GM19395 (cell line): ENCODE data around the gene LIN7B.
"Not testable (repeated sequence)": the region's sequence is repeated elsewhere in the genome, so short reads cannot be mapped to it uniquely, and the experiment has no call there.

Source experiments
- ATAC-seq: cut with Tn5 transposase; IDR thresholded peaks from one replicate; pipeline ENCODE4 v1.9.1; 2021; ENCODE audit warnings: mild to moderate bottlenecking, moderate library complexity; ENCODE audit not compliant: unreplicated experiment

Gene LIN7B, protein sequence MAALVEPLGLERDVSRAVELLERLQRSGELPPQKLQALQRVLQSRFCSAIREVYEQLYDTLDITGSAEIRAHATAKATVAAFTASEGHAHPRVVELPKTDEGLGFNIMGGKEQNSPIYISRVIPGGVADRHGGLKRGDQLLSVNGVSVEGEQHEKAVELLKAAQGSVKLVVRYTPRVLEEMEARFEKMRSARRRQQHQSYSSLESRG

GRCh38 chr19:49113762-49114629, at the start of gene LIN7B:
Gene LIN7B, plus strand, starts transcription at chr19:49114370. Its CDS starts 35 bp downstream, at chr19:49114405.
- ATAC-seq = no peak

GRCh38 chr19:49064768-49065611, 49.2 kb upstream of the LIN7B start, which contains the start of gene NTF4:
Gene NTF4, minus strand, starts transcription at chr19:49064818. Its CDS starts 2,821 bp downstream, at chr19:49061997.
- no peak for ATAC-seq

- ATAC-seq = no peak
Measured at GRCh38 chr19:49065905-49066512, 48.2 kb upstream of the LIN7B start.

DNA sequence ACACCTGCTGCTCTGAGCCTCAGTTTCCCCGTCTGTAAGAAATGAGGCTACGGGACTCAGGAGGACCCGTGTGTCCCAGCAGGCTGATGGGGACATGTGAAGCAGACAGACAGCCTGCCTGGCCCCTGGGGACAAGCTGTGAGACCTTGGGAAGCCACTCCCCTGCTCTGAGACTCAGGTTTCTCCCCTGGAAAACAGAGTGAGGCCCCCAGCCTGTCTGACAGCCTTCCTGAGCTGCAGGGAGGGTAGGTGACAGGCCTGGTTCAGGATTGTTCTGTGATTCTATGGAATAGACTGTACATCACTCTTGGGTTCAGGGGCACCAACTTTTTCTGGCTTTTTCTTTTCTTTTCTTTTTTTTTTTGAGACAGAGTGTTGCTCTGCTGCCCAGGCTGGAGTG, 46.6 kb upstream of the LIN7B start:
- ATAC-seq = no peak

DNA sequence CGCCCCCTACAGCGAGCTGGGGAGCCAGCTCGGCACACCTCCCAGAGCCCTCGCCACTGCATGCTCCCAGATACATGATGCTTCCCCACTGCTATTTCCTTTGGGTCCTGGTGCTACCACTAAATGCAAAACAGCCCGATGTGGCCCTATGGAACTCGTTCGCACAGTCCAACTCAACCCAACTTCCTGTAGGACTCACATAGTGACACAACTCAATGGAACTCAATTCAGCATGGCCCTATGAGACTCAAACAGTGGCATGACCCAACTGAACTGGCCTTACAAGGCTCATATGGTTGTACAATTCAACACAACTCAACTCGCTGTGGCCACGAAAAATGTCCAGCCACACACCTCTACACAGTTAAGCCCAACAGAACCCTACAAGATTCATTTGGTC, 45.1 kb upstream of the LIN7B start:
- no peak for ATAC-seq

GRCh38 chr19:49070416-49070815, 43.8 kb upstream of the LIN7B start:
- ATAC-seq = no peak

DNA sequence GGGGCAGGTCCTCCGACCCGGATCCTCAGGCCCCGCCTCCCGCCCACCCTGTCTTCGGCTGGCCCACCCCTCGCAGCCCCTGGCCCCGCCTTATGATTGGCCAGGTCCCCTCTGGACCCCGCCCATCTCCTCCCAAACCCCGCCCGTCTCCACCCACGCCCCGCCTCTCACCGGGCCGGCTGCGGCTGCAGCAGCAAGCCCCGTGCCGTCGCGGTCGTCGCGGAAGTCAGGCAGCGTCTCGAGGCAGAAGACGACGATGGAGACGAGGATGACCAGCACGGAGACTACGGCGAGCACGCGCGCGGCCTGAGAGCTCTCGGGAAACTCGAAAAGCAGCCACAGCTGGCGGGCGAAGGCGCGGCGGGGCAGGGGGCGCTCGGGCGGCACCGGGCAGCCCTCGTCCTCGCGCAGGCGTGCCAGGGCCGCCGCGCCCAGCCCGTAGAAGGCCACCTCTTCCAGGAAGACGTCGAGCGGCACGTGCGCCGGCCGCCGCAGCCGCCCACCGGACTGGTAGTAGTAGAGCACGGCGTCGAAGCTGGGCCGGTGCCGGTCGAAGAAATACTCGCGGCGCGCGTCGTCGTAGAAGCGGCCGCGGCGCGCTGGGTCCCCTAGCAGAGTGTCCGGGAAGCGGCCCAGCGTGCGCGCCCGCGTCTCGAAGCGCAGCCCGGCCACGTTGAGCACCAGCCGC, 42.2 kb upstream of the LIN7B start:
- ATAC-seq = no peak

DNA sequence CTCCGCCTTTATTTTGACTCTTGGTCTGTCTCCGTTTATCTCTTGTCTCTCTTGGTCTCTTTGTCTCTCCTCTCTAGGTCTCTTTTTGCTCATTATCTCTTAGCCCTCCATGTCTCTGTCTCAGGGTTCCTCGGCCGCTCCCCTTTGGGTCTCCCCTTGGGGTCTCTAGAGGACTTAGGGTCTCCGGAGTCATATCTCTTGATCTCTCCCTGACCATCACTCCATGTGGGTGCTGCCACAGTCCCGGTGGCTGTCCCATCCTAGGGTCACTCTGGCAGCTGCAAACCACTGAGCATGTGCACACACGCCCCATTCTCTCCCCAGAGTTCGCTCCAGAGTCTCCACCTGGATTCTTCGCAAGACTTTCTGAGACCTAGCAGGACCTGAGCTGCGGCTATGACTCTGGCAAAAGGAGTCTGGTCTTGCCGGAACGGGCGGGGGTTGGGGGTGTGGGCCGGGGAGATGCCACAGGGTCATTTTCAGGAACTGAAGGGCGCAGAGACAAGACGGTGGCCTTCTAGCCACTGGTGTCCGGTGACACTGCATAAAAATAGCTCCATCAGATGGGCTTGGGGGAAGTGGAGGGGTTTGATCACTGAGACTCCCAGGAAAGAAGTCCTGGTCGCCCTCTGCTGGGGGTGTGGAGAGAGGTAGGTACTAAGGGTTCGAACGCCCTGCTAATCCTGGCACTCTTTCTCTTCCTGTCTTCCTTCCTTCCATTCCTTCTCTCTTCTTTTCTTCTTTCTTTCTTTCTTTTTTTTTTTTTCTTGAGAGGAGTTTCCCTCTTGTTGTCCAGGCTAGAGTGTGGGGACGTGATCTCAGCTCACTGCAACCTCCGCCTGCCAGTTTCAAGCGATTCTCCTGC, 40.4 kb upstream of the LIN7B start:
- no peak for ATAC-seq

GRCh38 chr19:49074869-49075268, 39.3 kb upstream of the LIN7B start:
- not testable (repeated sequence) for ATAC-seq

DNA sequence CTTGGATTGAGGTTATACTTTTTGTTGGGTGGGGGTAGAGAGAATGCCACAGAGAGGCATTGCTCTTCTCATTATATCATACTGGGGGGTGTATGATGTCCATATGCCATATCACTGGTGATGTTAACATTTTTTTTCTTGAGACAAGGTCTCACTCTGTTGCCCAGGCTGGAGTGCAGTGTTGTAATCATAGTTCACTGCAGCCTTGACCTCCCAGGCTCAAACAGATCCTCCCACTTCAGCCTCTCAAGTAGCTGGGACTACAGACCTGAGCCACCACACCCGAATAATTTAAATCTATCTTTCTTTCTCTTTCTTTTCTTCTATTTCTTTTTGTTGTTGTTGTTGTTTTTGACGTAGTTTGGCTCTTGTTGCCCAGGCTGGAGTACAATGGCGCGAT, 33.8 kb upstream of the LIN7B start:
- ATAC-seq = no peak

GRCh38 chr19:49081273-49081672, 32.9 kb upstream of the LIN7B start:
- no peak for ATAC-seq

GRCh38 chr19:49084206-49085019, 29.8 kb upstream of the LIN7B start:
- no peak for ATAC-seq

- ATAC-seq = peak; percentile 76
Measured at GRCh38 chr19:49085020-49085867, 28.9 kb upstream of the LIN7B start, which contains the start of gene SNRNP70. Gene SNRNP70, plus strand, starts transcription at chr19:49085451. Its CDS starts 964 bp downstream, at chr19:49086415.

- no peak for ATAC-seq
Measured at GRCh38 chr19:49085868-49086232, 28.3 kb upstream of the LIN7B start.

GRCh38 chr19:49086296-49086695, 27.9 kb upstream of the LIN7B start:
- no peak for ATAC-seq

GRCh38 chr19:49091391-49092038, 22.7 kb upstream of the LIN7B start:
- no peak for ATAC-seq

DNA sequence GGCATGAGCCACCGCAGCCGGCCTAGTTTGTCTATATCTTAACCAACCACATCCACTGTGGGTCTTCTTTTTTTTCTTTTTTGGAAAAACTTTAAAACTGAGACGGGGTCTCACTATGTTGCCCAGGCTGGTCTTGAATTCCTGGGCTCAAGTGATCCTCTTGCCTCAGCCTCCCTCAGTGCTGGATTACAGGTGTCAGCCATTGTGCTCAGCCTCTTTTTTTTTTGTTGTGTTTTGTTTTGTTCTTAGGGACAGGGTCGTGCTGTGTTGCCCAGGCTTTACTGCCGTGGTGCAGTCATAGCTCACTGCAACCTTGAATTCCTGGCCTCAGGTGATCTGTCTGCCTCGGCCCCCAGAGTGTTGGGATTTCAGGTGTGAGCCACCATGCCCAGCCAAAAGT, 21.5 kb upstream of the LIN7B start:
- ATAC-seq = no peak
